AG09309 (cell line): ENCODE data around the gene KCNJ11.

Experiments used
- DNase-seq: peaks from one replicate; pipeline ENCODE4 v3.0.0-alpha.2; 2010; ENCODE audit warnings: low read depth
- H3K4me3 ChIP-seq: 2 replicates; pipeline ENCODE4 v1.5.1; 2011; ENCODE audit warnings: mild to moderate bottlenecking, low read depth, low read length, moderate library complexity; ENCODE audit not compliant: control insufficient read depth
- CTCF ChIP-seq: IDR thresholded peaks from 2 replicates; pipeline ENCODE4 v1.5.1; 2011; ENCODE audit warnings: mild to moderate bottlenecking, low read depth, low read length, inconsistent platforms; ENCODE audit not compliant: insufficient read depth, control insufficient read depth; ENCODE audit errors: missing control alignments

KCNJ11 gene

GRCh38 chr11:17381156-17381555 is 7.3 kb downstream of the KCNJ11 start:
- H3K4me3 ChIP-seq = no peak overlapping the region
- no peak for TF ChIP-seq CTCF
- no peak for DNase-seq

- no peak for TF ChIP-seq CTCF
- H3K4me3 ChIP-seq = no peak overlapping the region
- DNase-seq = no peak
Measured at GRCh38 chr11:17379383-17380180, 8.9 kb downstream of the KCNJ11 start.

- DNase-seq = no peak
- TF ChIP-seq CTCF = no peak
- H3K4me3 ChIP-seq = no peak overlapping the region
Measured at GRCh38 chr11:17378655-17379054, 9.8 kb downstream of the KCNJ11 start.

GRCh38 chr11:17376493-17376892 is 12.0 kb downstream of the KCNJ11 start:
- DNase-seq = no peak
- no peak overlapping the region for H3K4me3 ChIP-seq
- no peak for TF ChIP-seq CTCF

- TF ChIP-seq CTCF = no peak
- no peak overlapping the region for H3K4me3 ChIP-seq
- no peak for DNase-seq
Measured at GRCh38 chr11:17375547-17375946, 12.9 kb downstream of the KCNJ11 start.

- no peak for DNase-seq
- TF ChIP-seq CTCF = no peak
Measured at GRCh38 chr11:17371614-17372013, 16.8 kb downstream of the KCNJ11 start.

More at GRCh38 chr11:17371614-17372013, 16.8 kb downstream of the KCNJ11 start:
- no peak overlapping the region for H3K4me3 ChIP-seq
